Mesothelial cell of epicardium (in vitro differentiated cells): ENCODE data around the gene TIGD3. TPM values are rescaled to one million over a fixed set of nuclear protein-coding genes. Genes with fewer than 3 reads are reported as not detected.
A peak's percentile ranks its signal among the peaks of the same experiment; 100 is the strongest.

Source experiments
- DNase-seq, 2 experiments: peaks; one replicate each; pipeline ENCODE4 v3.0.0; 2021; ENCODE audit warnings: low spot score in 2 of 2; ENCODE audit not compliant: unreplicated experiment in 2 of 2
- H3K27ac Mint-ChIP-seq: 2 replicates; pipeline ENCODE4 v1.8.0; 2021; ENCODE audit warnings: mixed read lengths
- H3K27me3 Mint-ChIP-seq: 2 replicates; pipeline ENCODE4 v1.8.0; 2021; ENCODE audit warnings: low read depth, mixed read lengths
- H3K36me3 Mint-ChIP-seq: 2 replicates; pipeline ENCODE4 v1.8.0; 2021; ENCODE audit warnings: mixed read lengths
- H3K4me1 Mint-ChIP-seq: 2 replicates; pipeline ENCODE4 v1.8.0; 2021; ENCODE audit warnings: mixed read lengths
- H3K4me3 Mint-ChIP-seq: 2 replicates; pipeline ENCODE4 v1.8.0; 2021; ENCODE audit warnings: mild to moderate bottlenecking, moderate library complexity, mixed read lengths
- H3K9me3 Mint-ChIP-seq: 2 replicates; pipeline ENCODE4 v1.8.0; 2021; ENCODE audit warnings: mixed read lengths
- total RNA-seq: library from RNA; stranded (reverse); gene quantifications from 3 replicates; pipeline ENCODE4 v1.2.1, GENCODE V29; 2021
- TF ChIP-seq, protein P1 (sequence below): fragments of 200-600 bp; sonication (generic); IDR thresholded peaks from one replicate; pipeline ENCODE4 v1.5.0; 2021; ENCODE audit warnings: antibody characterized with exemption; ENCODE audit not compliant: unreplicated experiment

Gene TIGD3
- total RNA-seq, 1 donor from 2014 or later: 0.60 TPM

DNA sequence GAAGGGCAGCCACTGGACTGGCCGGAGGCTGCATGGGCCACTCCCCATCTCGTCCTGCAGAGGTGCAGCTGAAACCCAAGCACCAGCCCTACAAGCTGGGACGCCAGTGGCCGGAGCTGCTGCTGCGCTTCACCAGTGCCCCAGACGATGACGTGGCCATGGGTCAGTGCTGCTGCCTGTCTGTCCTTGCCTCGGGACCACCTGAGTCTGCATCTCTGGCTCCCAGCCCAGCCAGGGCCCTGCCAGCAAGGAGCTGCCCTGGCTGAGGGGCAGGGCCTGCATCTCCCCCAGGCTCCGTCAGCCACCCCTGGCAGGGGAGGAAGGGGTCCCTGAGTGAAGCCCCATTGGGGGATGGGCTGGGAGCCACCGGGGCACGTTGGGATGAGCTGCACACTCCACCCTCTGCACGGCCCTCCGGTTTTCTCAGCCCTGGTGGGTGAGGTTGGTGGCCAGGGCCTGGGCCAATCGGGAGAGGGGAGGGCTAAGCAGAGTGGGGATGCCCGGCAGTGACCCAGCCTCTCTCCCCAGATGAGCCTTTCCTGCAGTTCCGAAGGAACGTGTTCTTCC is 39.0 kb downstream of the TIGD3 start:
- TF ChIP-seq, protein P1, sequence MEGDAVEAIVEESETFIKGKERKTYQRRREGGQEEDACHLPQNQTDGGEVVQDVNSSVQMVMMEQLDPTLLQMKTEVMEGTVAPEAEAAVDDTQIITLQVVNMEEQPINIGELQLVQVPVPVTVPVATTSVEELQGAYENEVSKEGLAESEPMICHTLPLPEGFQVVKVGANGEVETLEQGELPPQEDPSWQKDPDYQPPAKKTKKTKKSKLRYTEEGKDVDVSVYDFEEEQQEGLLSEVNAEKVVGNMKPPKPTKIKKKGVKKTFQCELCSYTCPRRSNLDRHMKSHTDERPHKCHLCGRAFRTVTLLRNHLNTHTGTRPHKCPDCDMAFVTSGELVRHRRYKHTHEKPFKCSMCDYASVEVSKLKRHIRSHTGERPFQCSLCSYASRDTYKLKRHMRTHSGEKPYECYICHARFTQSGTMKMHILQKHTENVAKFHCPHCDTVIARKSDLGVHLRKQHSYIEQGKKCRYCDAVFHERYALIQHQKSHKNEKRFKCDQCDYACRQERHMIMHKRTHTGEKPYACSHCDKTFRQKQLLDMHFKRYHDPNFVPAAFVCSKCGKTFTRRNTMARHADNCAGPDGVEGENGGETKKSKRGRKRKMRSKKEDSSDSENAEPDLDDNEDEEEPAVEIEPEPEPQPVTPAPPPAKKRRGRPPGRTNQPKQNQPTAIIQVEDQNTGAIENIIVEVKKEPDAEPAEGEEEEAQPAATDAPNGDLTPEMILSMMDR: no peak
- H3K27me3 Mint-ChIP-seq: no peaks in the 10 kb centered on the region
- H3K4me1 Mint-ChIP-seq: peaks cover 36% of the 10 kb centered on the region
- no peak for DNase-seq
- H3K36me3 Mint-ChIP-seq: peaks cover 10% of the 10 kb centered on the region
- H3K27ac Mint-ChIP-seq: no peak overlapping the region
- no peak overlapping the region for H3K4me3 Mint-ChIP-seq
- no peaks in the 10 kb centered on the region for H3K9me3 Mint-ChIP-seq

GRCh38 chr11:65394125-65394536 is 39.6 kb downstream of the TIGD3 start:
- Mint-ChIP-seq H3K4me1 (peaks cover 31% of the 10 kb centered on the region), H3K27me3 (no peaks in the 10 kb centered on the region), H3K36me3 (peaks cover 10% of the 10 kb centered on the region), H3K4me3 (no peak overlapping the region), H3K9me3 (no peaks in the 10 kb centered on the region), H3K27ac (no peak overlapping the region)
- TF ChIP-seq, protein P1: no peak
- DNase-seq: no peak

- no peak overlapping the region for H3K27ac Mint-ChIP-seq
- H3K27me3 Mint-ChIP-seq: no peaks in the 10 kb centered on the region
- TF ChIP-seq, protein P1: no peak
- H3K4me1 Mint-ChIP-seq: peaks cover 13% of the 10 kb centered on the region
- DNase-seq: no peak
- no peak overlapping the region for H3K4me3 Mint-ChIP-seq
- peaks cover 14% of the 10 kb centered on the region for H3K36me3 Mint-ChIP-seq
- no peaks in the 10 kb centered on the region for H3K9me3 Mint-ChIP-seq
Measured at GRCh38 chr11:65395961-65396530, 41.5 kb downstream of the TIGD3 start.

GRCh38 chr11:65396769-65397745 is 42.5 kb downstream of the TIGD3 start:
- Mint-ChIP-seq H3K4me3 (no peak overlapping the region), H3K27ac (no peak overlapping the region), H3K36me3 (peaks cover 16% of the 10 kb centered on the region), H3K27me3 (no peaks in the 10 kb centered on the region), H3K4me1 (peaks cover 5% of the 10 kb centered on the region), H3K9me3 (no peaks in the 10 kb centered on the region)
- TF ChIP-seq, protein P1: no peak
- no peak for DNase-seq

GRCh38 chr11:65398362-65398910 is 43.9 kb downstream of the TIGD3 start:
- no peaks in the 10 kb centered on the region for H3K9me3 Mint-ChIP-seq
- H3K4me3 Mint-ChIP-seq: no peak overlapping the region
- peak overlapping the region; percentile 9 for H3K27ac Mint-ChIP-seq
- no peaks in the 10 kb centered on the region for H3K27me3 Mint-ChIP-seq
- no peaks in the 10 kb centered on the region for H3K4me1 Mint-ChIP-seq
- H3K36me3 Mint-ChIP-seq: peaks cover 14% of the 10 kb centered on the region
- no peak for DNase-seq
- TF ChIP-seq, protein P1: no peak
